Measurements from ENCODE around the gene FGFRL1. TPM values are rescaled to one million over a fixed set of nuclear protein-coding genes. Genes with fewer than 3 reads are reported as not detected.

The FGFRL1 gene
- total RNA-seq, 1 experiment from 2014 or later = 26.1 TPM

DNA sequence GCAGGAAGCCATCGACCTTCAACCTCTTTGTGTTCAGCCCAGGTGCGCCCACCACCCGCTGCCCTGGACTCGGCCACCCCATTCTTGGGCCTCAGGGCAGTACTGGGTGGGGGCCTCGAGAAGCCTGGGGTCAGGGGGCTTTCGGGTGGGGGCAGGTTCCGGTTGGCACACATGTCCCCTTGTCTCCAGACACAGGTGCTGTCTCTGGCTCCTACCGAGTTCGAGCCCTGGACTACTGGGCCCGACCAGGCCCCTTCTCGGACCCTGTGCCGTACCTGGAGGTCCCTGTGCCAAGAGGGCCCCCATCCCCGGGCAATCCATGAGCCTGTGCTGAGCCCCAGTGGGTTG, 7.4 kb upstream of the FGFRL1 start:
- Mint-ChIP-seq H3K27me3 (ENCODE audit: low read depth) (peaks cover 85% of the 10 kb centered on the region), H3K36me3 (ENCODE audit: insufficient read depth in 1 of 3, low read depth in 3 of 3) (no peaks in the 10 kb centered on the region), H3K4me3 (peak overlapping the region; percentile 33 to 44; a peak in 2 of 5 replicates), H3K27ac (no peak overlapping the region), H3K4me1 (peaks cover 7 to 8% of the 10 kb centered on the region in 2 experiments), H3K9me3 (peaks cover 3 to 13% of the 10 kb centered on the region in 2 experiments; a peak in 4 of 5 replicates)
- no peak overlapping the region for H2BK20ac ChIP-seq (ENCODE audit: low read depth, low read length, poor library complexity, severe bottlenecking)
- H4K91ac ChIP-seq (ENCODE audit: insufficient read length, low read depth, low read length) = no peak overlapping the region
- H3K79me2 ChIP-seq (ENCODE audit: insufficient read depth, low read length) = no peaks in the 10 kb centered on the region
- no peak overlapping the region for H3K14ac ChIP-seq (ENCODE audit: insufficient read depth, low read length)
- WGBS (ENCODE audit: extremely low coverage, insufficient read length, low lambda C conversion rate) = no CpG with 5 or more reads among the region's 13 CpGs
- no peak overlapping the region for H4K5ac ChIP-seq (ENCODE audit: insufficient read length, low read depth, low read length)
- no peak overlapping the region for H2BK15ac ChIP-seq (ENCODE audit: low read depth, low read length)
- no peaks in the 10 kb centered on the region for H3K9me3 ChIP-seq (ENCODE audit: control insufficient read depth, low read depth, low read length)
- H3K23me2 ChIP-seq (ENCODE audit: insufficient read length, low read depth, low read length, poor library complexity, severe bottlenecking) = peaks cover 12% of the 10 kb centered on the region
- no peak overlapping the region for H3K18ac ChIP-seq (ENCODE audit: insufficient read length, low read depth, low read length)
- H3T11ph ChIP-seq (ENCODE audit: low read length) = no peak overlapping the region
- H3K4me1 ChIP-seq (ENCODE audit: insufficient read depth, low read length) = no peaks in the 10 kb centered on the region
- H2BK120ac ChIP-seq (ENCODE audit: low read depth, low read length, poor library complexity, severe bottlenecking) = no peak overlapping the region
- H2BK5ac ChIP-seq (ENCODE audit: insufficient read length, low read length) = no peak overlapping the region
- DNase-seq = no peak
- no peaks in the 10 kb centered on the region for H3K79me1 ChIP-seq (ENCODE audit: insufficient read depth, low read depth, low read length, poor library complexity, severe bottlenecking)
- no peak overlapping the region for H3K23ac ChIP-seq (ENCODE audit: insufficient read length, low read depth, low read length)
- H2AK5ac ChIP-seq (ENCODE audit: insufficient read length, low read length) = no peak overlapping the region
- H3K4me2 ChIP-seq (ENCODE audit: insufficient read depth, insufficient read length, low read length) = no peak overlapping the region
- no peak overlapping the region for H2BK12ac ChIP-seq (ENCODE audit: insufficient read length, low read depth, low read length)
- no peak overlapping the region for H3K27ac ChIP-seq (ENCODE audit: insufficient read length, low read depth, low read length)
- H4K8ac ChIP-seq (replicated peaks; ENCODE audit: insufficient read length, low read depth, low read length) = no peak overlapping the region
- no peak overlapping the region for H3K9ac ChIP-seq (ENCODE audit: extremely low read depth, insufficient read length, low read length)
- TF ChIP-seq, protein P1, sequence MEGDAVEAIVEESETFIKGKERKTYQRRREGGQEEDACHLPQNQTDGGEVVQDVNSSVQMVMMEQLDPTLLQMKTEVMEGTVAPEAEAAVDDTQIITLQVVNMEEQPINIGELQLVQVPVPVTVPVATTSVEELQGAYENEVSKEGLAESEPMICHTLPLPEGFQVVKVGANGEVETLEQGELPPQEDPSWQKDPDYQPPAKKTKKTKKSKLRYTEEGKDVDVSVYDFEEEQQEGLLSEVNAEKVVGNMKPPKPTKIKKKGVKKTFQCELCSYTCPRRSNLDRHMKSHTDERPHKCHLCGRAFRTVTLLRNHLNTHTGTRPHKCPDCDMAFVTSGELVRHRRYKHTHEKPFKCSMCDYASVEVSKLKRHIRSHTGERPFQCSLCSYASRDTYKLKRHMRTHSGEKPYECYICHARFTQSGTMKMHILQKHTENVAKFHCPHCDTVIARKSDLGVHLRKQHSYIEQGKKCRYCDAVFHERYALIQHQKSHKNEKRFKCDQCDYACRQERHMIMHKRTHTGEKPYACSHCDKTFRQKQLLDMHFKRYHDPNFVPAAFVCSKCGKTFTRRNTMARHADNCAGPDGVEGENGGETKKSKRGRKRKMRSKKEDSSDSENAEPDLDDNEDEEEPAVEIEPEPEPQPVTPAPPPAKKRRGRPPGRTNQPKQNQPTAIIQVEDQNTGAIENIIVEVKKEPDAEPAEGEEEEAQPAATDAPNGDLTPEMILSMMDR (conservative IDR thresholded peaks at IDR 0.05) = no peak
- H3K27me3 ChIP-seq (ENCODE audit: insufficient read depth, low read length) = peaks cover 37% of the 10 kb centered on the region; the same call in 1 of the 2 replicates
- H3K4ac ChIP-seq (ENCODE audit: low read depth, low read length) = no peak overlapping the region
- no peaks in the 10 kb centered on the region for H4K20me1 ChIP-seq (ENCODE audit: control insufficient read depth, insufficient read depth, insufficient read length)
- no peak overlapping the region for H2AFZ ChIP-seq (ENCODE audit: low read length)
- H3K56ac ChIP-seq (ENCODE audit: insufficient read length, low read depth, low read length) = no peak overlapping the region

Measured in H9 (cell line).